22Rv1 (cell line): ENCODE results near the gene CERK.

ENCODE experiments used
- H3K27ac ChIP-seq: fragments of 450-650 bp; 2 replicates; pipeline ENCODE4 v1.5.1; 2017
- CTCF ChIP-seq: fragments of 450-650 bp; IDR thresholded peaks from 2 replicates; pipeline ENCODE4 v1.5.1; 2017; ENCODE audit warnings: mild to moderate bottlenecking
- ZFX ChIP-seq: fragments of 450-650 bp; IDR thresholded peaks from 2 replicates; pipeline ENCODE4 v1.6.1; 2017; ENCODE audit warnings: antibody characterized with exemption, borderline replicate concordance

CERK gene

GRCh38 chr22:46703996-46704370, 34.1 kb downstream of the CERK start:
- H3K27ac ChIP-seq, result no peak overlapping the region
- TF ChIP-seq CTCF, result no peak
- TF ChIP-seq ZFX, result no peak

GRCh38 chr22:46703171-46703995, 34.7 kb downstream of the CERK start:
- no peak overlapping the region for H3K27ac ChIP-seq
- TF ChIP-seq CTCF, result no peak

GRCh38 chr22:46701262-46701661, 36.8 kb downstream of the CERK start:
- TF ChIP-seq CTCF (no peak), ZFX (no peak)
- no peak overlapping the region for H3K27ac ChIP-seq

GRCh38 chr22:46699091-46699490, 39.0 kb downstream of the CERK start:
- TF ChIP-seq ZFX (no peak), CTCF (no peak)
- H3K27ac ChIP-seq, result no peak overlapping the region

- no peak for TF ChIP-seq ZFX
- TF ChIP-seq CTCF, result no peak
- H3K27ac ChIP-seq, result no peak overlapping the region
Observed at GRCh38 chr22:46697811-46698515, 40.1 kb downstream of the CERK start.

GRCh38 chr22:46696614-46697013, 41.4 kb downstream of the CERK start:
- no peak overlapping the region for H3K27ac ChIP-seq
- TF ChIP-seq CTCF, result no peak
- TF ChIP-seq ZFX, result no peak

- no peak for TF ChIP-seq CTCF
- TF ChIP-seq ZFX, result no peak
- H3K27ac ChIP-seq, result no peak overlapping the region
Observed at GRCh38 chr22:46696229-46696518, 41.9 kb downstream of the CERK start.
